Breast epithelium (tissue), 3 donors: ENCODE results near the gene LEFTY2.

Source experiments
- CTCF ChIP-seq, 3 donors: fragments of 450-650 bp; IDR thresholded peaks; one replicate each; pipeline ENCODE4 v1.5.1; 2016 to 2017; ENCODE audit warnings: antibody characterized with exemption in 3 of 3, mild to moderate bottlenecking in 3 of 3, moderate library complexity in 3 of 3
- POLR2AphosphoS5 ChIP-seq, 3 donors: sonication (generic); formaldehyde crosslinking; IDR thresholded peaks; one replicate each; pipeline ENCODE4 v1.6.1; 2017; ENCODE audit warnings: antibody characterized with exemption in 3 of 3

DNA sequence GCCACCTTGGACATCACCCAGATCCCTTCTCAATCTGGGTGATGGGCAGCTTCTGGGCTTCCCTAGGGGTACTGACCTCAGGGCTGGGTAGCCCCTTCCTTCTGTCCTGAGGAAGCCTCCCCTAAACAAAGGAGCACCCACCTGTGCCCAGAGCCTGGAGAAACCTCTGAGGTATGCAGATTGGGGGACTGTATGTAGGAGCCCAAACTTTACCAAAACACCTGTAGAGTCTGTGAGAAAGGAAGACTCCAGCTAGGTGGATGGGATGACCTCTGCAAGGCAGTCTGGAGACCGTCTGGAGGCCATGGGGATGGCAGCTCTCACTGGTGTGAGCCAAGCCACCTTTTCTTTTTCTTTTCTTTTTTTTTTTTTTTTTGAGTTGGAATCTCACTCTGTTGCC lies 13.7 kb upstream of the LEFTY2 start:
- TF ChIP-seq CTCF (IDR thresholded peaks at IDR 0.05) (no peak), POLR2AphosphoS5 (IDR thresholded peaks at IDR 0.05) (no peak)
